Left lung (tissue), 10 donors: ENCODE results near the gene TBC1D24. TPM values are rescaled to one million over a fixed set of nuclear protein-coding genes. Genes with fewer than 3 reads are reported as not detected.
A peak's percentile ranks its signal among the peaks of the same experiment; 100 is the strongest.

Experiments
- ATAC-seq: fragments of 200-7000 bp; cut with Tn5 transposase; one replicate; pipeline ENCODE4 v1.9.1; 2020; ENCODE audit warnings: moderate library complexity
- DNase-seq, 4 donors: peaks; one replicate each; pipeline ENCODE4 v3.0.0-alpha.2; 2013 to 2020
- H3K27ac ChIP-seq, 2 donors: fragments of 200-600 bp; sonication (generic) in 1 of 2; one replicate each; pipeline versions ENCODE4 v1.5.0 to v1.8.0; 2020 to 2021
- H3K27me3 ChIP-seq, 2 donors: fragments of 200-600 bp; sonication (generic) in 1 of 2; one replicate each; pipeline versions ENCODE4 v1.5.0 to v1.8.0; 2020 to 2021
- H3K36me3 ChIP-seq, 2 donors: fragments of 200-600 bp; sonication (generic) in 1 of 2; one replicate each; pipeline versions ENCODE4 v1.5.0 to v1.8.0; 2020 to 2021
- H3K4me1 ChIP-seq, 2 donors: fragments of 200-600 bp; one replicate each; pipeline ENCODE4 v1.8.0; 2021
- H3K4me3 ChIP-seq, 2 donors: fragments of 200-600 bp; sonication (generic) in 1 of 2; one replicate each; pipeline versions ENCODE4 v1.5.0 to v1.8.0; 2020 to 2021; ENCODE audit warnings: mild to moderate bottlenecking in 1 of 2
- H3K9me3 ChIP-seq, 2 donors: fragments of 200-600 bp; sonication (generic) in 1 of 2; one replicate each; pipeline versions ENCODE4 v1.5.0 to v1.8.0; 2020 to 2021
- CTCF ChIP-seq, 2 donors: fragments of 200-600 bp; sonication (generic) in 1 of 2; IDR thresholded peaks; one replicate each; pipeline versions ENCODE4 v1.5.0 to v1.8.0; 2021; ENCODE audit warnings: antibody characterized with exemption in 2 of 2
- intact Hi-C, 2 donors: fragments of 100-400 bp; cut with DNase I; formaldehyde crosslinking; loops; one replicate each; pipeline versions ENCODE4 v1.11.2 to v1.14.2; 2022
- polyA plus RNA-seq, 6 donors: library from polyadenylated mRNA; unstranded; fragments of 120-200 nt; gene quantifications; one replicate each; pipeline ENCODE4 v1.2.1, GENCODE V29; 2013; ENCODE audit not compliant: insufficient read length in 6 of 6
- total RNA-seq, 2 donors: library from RNA; stranded (reverse); fragmentation: NEBNext Ultra II Directional; extraction: Animal tissue kit (Norgen Biotek cat#: 25700); gene quantifications; one replicate each; pipeline ENCODE4 v1.2.1, GENCODE V29; 2021
- donor health status: DM: no; HTN: yes; CAD: no.
- donor health status: DM: no; HTN: no; CAD: no.

Gene TBC1D24
- total and polyA plus RNA-seq, 8 donors, result 14.2 to 41.4 (median 17.9) TPM

- H3K4me1 ChIP-seq, result peaks cover 6 to 22% of the 10 kb centered on the region in 2 donors
- peak; percentile 98 for ATAC-seq
- TF ChIP-seq CTCF (IDR thresholded peaks at IDR 0.05), result no peak
Observed at GRCh38 chr16:2459647-2460390, 15.1 kb upstream of the TBC1D24 start, which contains the start of gene TEDC2. Gene TEDC2, plus strand, starts transcription at chr16:2460109. Its CDS starts 36 bp downstream, at chr16:2460145.

GRCh38 chr16:2460391-2460713 lies 14.6 kb upstream of the TBC1D24 start:
- no peak overlapping the region for H3K27ac ChIP-seq
- H3K9me3 ChIP-seq, result no peaks in the 10 kb centered on the region
- peak overlapping the region; percentile 37 to 61 for H3K4me3 ChIP-seq
- no peak for DNase-seq
- H3K36me3 ChIP-seq, result peaks cover 0 to 22% of the 10 kb centered on the region in 2 donors
- no peak for TF ChIP-seq CTCF (IDR thresholded peaks at IDR 0.05)
- intact Hi-C loops, result no loop called here
- peaks cover 6 to 22% of the 10 kb centered on the region in 2 donors for H3K4me1 ChIP-seq
- H3K27me3 ChIP-seq, result no peaks in the 10 kb centered on the region
- ATAC-seq, result no peak

More at GRCh38 chr16:2459647-2460390, 15.1 kb upstream of the TBC1D24 start, which contains the start of gene TEDC2:
- peak; percentile 91 to 99 (median 96) for DNase-seq
- no peaks in the 10 kb centered on the region for H3K27me3 ChIP-seq
- H3K27ac ChIP-seq, result no peak within 1 kb of the TSS
- H3K4me3 ChIP-seq, result peak within 1 kb of the TSS; percentile 37 to 61
- peaks cover 0 to 26% of the 10 kb centered on the region in 2 donors for H3K36me3 ChIP-seq
- intact Hi-C loops, result no loop called here
- H3K9me3 ChIP-seq, result no peaks in the 10 kb centered on the region

- Histone ChIP-seq H3K36me3 (peaks cover 0 to 16% of the 10 kb centered on the region in 2 donors), H3K27ac (no peak overlapping the region), H3K4me3 (peak overlapping the region in 1 of 2 donors; percentile 61), H3K9me3 (no peaks in the 10 kb centered on the region), H3K4me1 (peaks cover 6 to 22% of the 10 kb centered on the region in 2 donors), H3K27me3 (no peaks in the 10 kb centered on the region)
- TF ChIP-seq CTCF (IDR thresholded peaks at IDR 0.05), result no peak
- ATAC-seq (no peak), DNase-seq (peak in 1 of 4 donors; percentile 32)
- intact Hi-C loops, result no loop called here
Observed at GRCh38 chr16:2460916-2461315, 14.0 kb upstream of the TBC1D24 start.

GRCh38 chr16:2462031-2462866 lies 12.7 kb upstream of the TBC1D24 start:
- Histone ChIP-seq H3K27me3 (peaks cover 0 to 10% of the 10 kb centered on the region in 2 donors), H3K4me3 (no peak overlapping the region), H3K4me1 (peaks cover 6 to 23% of the 10 kb centered on the region in 2 donors), H3K9me3 (no peaks in the 10 kb centered on the region), H3K36me3 (peaks cover 0 to 3% of the 10 kb centered on the region in 2 donors), H3K27ac (no peak overlapping the region)
- DNase-seq (no peak), ATAC-seq (no peak)
- intact Hi-C loops, result no loop called here
- no peak for TF ChIP-seq CTCF (IDR thresholded peaks at IDR 0.05)

GRCh38 chr16:2464333-2464732 lies 10.6 kb upstream of the TBC1D24 start:
- Histone ChIP-seq H3K4me1 (peaks cover 10 to 38% of the 10 kb centered on the region in 2 donors), H3K36me3 (no peaks in the 10 kb centered on the region), H3K9me3 (no peaks in the 10 kb centered on the region), H3K27me3 (peaks cover 0 to 31% of the 10 kb centered on the region in 2 donors), H3K4me3 (no peak overlapping the region), H3K27ac (no peak overlapping the region)
- DNase-seq, result no peak
- intact Hi-C loops, result no loop called here
- no peak for ATAC-seq
- TF ChIP-seq CTCF (IDR thresholded peaks at IDR 0.05), result no peak
